Naive thymus-derived CD4-positive, alpha-beta T cell (primary cell): ENCODE results near the gene SZRD1. TPM values are rescaled to one million over a fixed set of nuclear protein-coding genes. Genes with fewer than 3 reads are reported as not detected.
A peak's percentile ranks its signal among the peaks of the same experiment; 100 is the strongest.

Experiments
- ATAC-seq: fragments of 150-1000 bp; cut with Tn5 transposase; 2 replicates; pipeline ENCODE4 v1.10.0; 2021; ENCODE audit warnings: mild to moderate bottlenecking, moderate library complexity
- CTCF ChIA-PET: fragments of 350-600 bp; sonication (Branson Sonifier 250); formaldehyde crosslinking; loops from one replicate; lab custom pipeline; 2021; ENCODE audit warnings: antibody characterized with exemption; lab: Charles Lee
- POLR2A ChIA-PET: fragments of 350-600 bp; sonication (Branson Sonifier 250); formaldehyde crosslinking; loops from one replicate; lab custom pipeline; 2021; ENCODE audit warnings: antibody characterized with exemption, inconsistent platforms; lab: Charles Lee
- DNase-seq, 9 donors: peaks; one replicate each; pipeline versions ENCODE4 v3.0.0 to v3.0.0-alpha.2; 2020 to 2022; ENCODE audit warnings: mixed read lengths in 1 of 9
- H3K27ac ChIP-seq: one replicate; pipeline ENCODE4 v1.7.0; 2013; ENCODE audit warnings: mild to moderate bottlenecking, low read depth, low read length, moderate library complexity
- H3K27me3 ChIP-seq, 2 donors: one replicate each; pipeline ENCODE4 v1.7.0; 2013; ENCODE audit warnings: low read length in 2 of 2, mild to moderate bottlenecking in 2 of 2, moderate library complexity in 2 of 2; ENCODE audit not compliant: control insufficient read depth in 2 of 2, insufficient read depth in 2 of 2
- H3K36me3 ChIP-seq, 3 experiments: 1 replicate in 2 of 3; 2 replicates in 1 of 3; pipeline ENCODE4 v1.7.0; 2013; ENCODE audit warnings: low read length in 3 of 3, mild to moderate bottlenecking in 3 of 3, moderate library complexity in 1 of 3; ENCODE audit not compliant: insufficient read depth in 3 of 3, control insufficient read depth in 2 of 3
- H3K4me1 ChIP-seq, 2 donors: one replicate each; pipeline ENCODE4 v1.7.0; 2013; ENCODE audit warnings: low read length in 2 of 2, mild to moderate bottlenecking in 2 of 2, moderate library complexity in 1 of 2; ENCODE audit not compliant: control insufficient read depth in 2 of 2, insufficient read depth in 2 of 2
- H3K4me3 ChIP-seq: 2 replicates; pipeline ENCODE4 v1.7.0; 2013; ENCODE audit warnings: mild to moderate bottlenecking, low read length
- H3K9me3 ChIP-seq, 3 experiments: 1 replicate in 2 of 3; 2 replicates in 1 of 3; pipeline ENCODE4 v1.7.0; 2013; ENCODE audit warnings: low read length in 3 of 3; ENCODE audit not compliant: control insufficient read depth in 2 of 3
- H3K27ac Mint-ChIP-seq, 9 donors: one replicate each; pipeline ENCODE4 v1.8.0; 2020 to 2022; ENCODE audit warnings: mixed read lengths in 9 of 9, mild to moderate bottlenecking in 8 of 9, moderate library complexity in 5 of 9, inconsistent platforms in 2 of 9
- H3K27me3 Mint-ChIP-seq, 5 donors: one replicate each; pipeline ENCODE4 v1.8.0; 2021 to 2022; ENCODE audit warnings: mixed read lengths in 5 of 5, mild to moderate bottlenecking in 1 of 5
- H3K36me3 Mint-ChIP-seq, 5 donors: one replicate each; pipeline ENCODE4 v1.8.0; 2020 to 2022; ENCODE audit warnings: mixed read lengths in 5 of 5, mild to moderate bottlenecking in 3 of 5, inconsistent platforms in 1 of 5
- H3K4me1 Mint-ChIP-seq, 7 donors: one replicate each; pipeline ENCODE4 v1.8.0; 2020 to 2022; ENCODE audit warnings: mixed read lengths in 7 of 7, mild to moderate bottlenecking in 3 of 7, inconsistent platforms in 1 of 7
- H3K4me3 Mint-ChIP-seq, 10 donors: one replicate each; pipeline ENCODE4 v1.8.0; 2020 to 2022; ENCODE audit warnings: mild to moderate bottlenecking in 10 of 10, mixed read lengths in 10 of 10, moderate library complexity in 6 of 10, inconsistent platforms in 2 of 10
- H3K9me3 Mint-ChIP-seq, 11 donors: one replicate each; pipeline ENCODE4 v1.8.0; 2020 to 2022; ENCODE audit warnings: mixed read lengths in 11 of 11, mild to moderate bottlenecking in 4 of 11, inconsistent platforms in 1 of 11, moderate library complexity in 1 of 11
- intact Hi-C, 2 donors: fragments of 100-400 bp; cut with micrococcal nuclease; formaldehyde crosslinking; loops; one replicate each; pipeline ENCODE4 v1.15.1; 2023
- polyA plus RNA-seq, 2 donors: library from polyadenylated mRNA; unstranded; fragments of 300-500 nt; fragmentation: Illumina TruSeq; gene quantifications; one replicate each; pipeline ENCODE4 v1.2.3, GENCODE V29; 2021
- total RNA-seq, 6 experiments: library from RNA in 5 of 6; stranded (reverse) in 5 of 6; gene quantifications; 1 replicate in 5 of 6; 2 replicates in 1 of 6; pipeline ENCODE4 v1.2.3 and lab custom pipeline; 2021 to 2026

The SZRD1 gene
- total and polyA plus RNA-seq, 7 experiments from 2014 or later: 36.8 to 163 (median 82.5) TPM

GRCh38 chr1:16422041-16422440 is 55.0 kb downstream of the SZRD1 start:
- ATAC-seq (no peak), DNase-seq (no peak)
- Histone ChIP-seq H3K4me3 (no peak overlapping the region), H3K36me3 (no peaks in the 10 kb centered on the region), H3K4me1 (peaks cover 22 to 26% of the 10 kb centered on the region in 2 donors), H3K9me3 (no peaks in the 10 kb centered on the region), H3K27me3 (no peaks in the 10 kb centered on the region), H3K27ac (peak overlapping the region; percentile 55)
- CTCF ChIA-PET: no interaction called here
- Mint-ChIP-seq H3K4me3 (peak overlapping the region in 1 of 10 donors; percentile 81), H3K36me3 (peaks cover 0 to 8% (median 0%) of the 10 kb centered on the region in 5 donors), H3K9me3 (peaks cover 0 to 4% (median 0%) of the 10 kb centered on the region in 11 donors), H3K4me1 (peaks cover 21 to 38% (median 33%) of the 10 kb centered on the region in 7 donors), H3K27me3 (no peaks in the 10 kb centered on the region), H3K27ac (peak overlapping the region in 5 of 9 donors; percentile 49 to 95 (median 84))
- POLR2A ChIA-PET: interaction anchor here (0.8 to 3.9 kb wide), 3 partner anchors 19 to 54 kb away, joined by 4 to 21 read pairs (median 16); partner anchors contain the start of genes NECAP2 and SZRD1
- intact Hi-C loops: loop anchor here (5.0 kb wide), 2 partner anchors 35 to 55 kb away; partner anchors contain the start of gene SZRD1 (in 1 of the 2)

- H3K36me3 Mint-ChIP-seq: peaks cover 0 to 5% (median 0%) of the 10 kb centered on the region in 5 donors
- H3K36me3 ChIP-seq: no peaks in the 10 kb centered on the region
- no peaks in the 10 kb centered on the region for H3K27me3 ChIP-seq
- CTCF ChIA-PET: interaction anchor here (0.6 to 1.1 kb wide), 2 partner anchors 81 to 407 kb away, joined by 3 read pairs; no protein-coding TSS in a partner anchor
- peaks cover 15 to 20% of the 10 kb centered on the region in 2 donors for H3K4me1 ChIP-seq
- no peaks in the 10 kb centered on the region for H3K9me3 ChIP-seq
- no peak overlapping the region for H3K27ac Mint-ChIP-seq
- H3K27ac ChIP-seq: no peak overlapping the region
- no peak overlapping the region for H3K4me3 Mint-ChIP-seq
- peaks cover 8 to 20% (median 19%) of the 10 kb centered on the region in 7 donors for H3K4me1 Mint-ChIP-seq
- intact Hi-C loops: no loop called here
- no peak overlapping the region for H3K4me3 ChIP-seq
- POLR2A ChIA-PET: interaction anchor here (0.6 to 2.5 kb wide), 2 partner anchors 15 to 31 kb away, joined by 3 to 8 read pairs; partner anchors contain the start of gene NECAP2
- peaks cover 0 to 1% (median 0%) of the 10 kb centered on the region in 11 donors for H3K9me3 Mint-ChIP-seq
- no peaks in the 10 kb centered on the region for H3K27me3 Mint-ChIP-seq
- ATAC-seq: no peak
- DNase-seq: no peak
Measured at GRCh38 chr1:16425125-16426025, 58.3 kb downstream of the SZRD1 start.

- no peak overlapping the region for H3K27ac ChIP-seq
- ChIA-PET CTCF (no interaction called here), POLR2A (interaction anchor here (1.0 to 1.4 kb wide), 2 partner anchors 10 kb away, joined by 4 read pairs; partner anchors contain the start of gene NECAP2)
- no peak overlapping the region for H3K4me3 Mint-ChIP-seq
- intact Hi-C loops: no loop called here
- no peak for DNase-seq
- no peaks in the 10 kb centered on the region for H3K4me1 ChIP-seq
- no peak for ATAC-seq
- peaks cover 0 to 2% (median 0%) of the 10 kb centered on the region in 11 donors for H3K9me3 Mint-ChIP-seq
- H3K27me3 Mint-ChIP-seq: peaks cover 0 to 5% (median 0%) of the 10 kb centered on the region in 5 donors
- no peaks in the 10 kb centered on the region for H3K27me3 ChIP-seq
- H3K27ac Mint-ChIP-seq: peak overlapping the region in 2 of 9 donors; percentile 38 to 48
- H3K36me3 Mint-ChIP-seq: no peaks in the 10 kb centered on the region
- no peaks in the 10 kb centered on the region for H3K9me3 ChIP-seq
- H3K4me3 ChIP-seq: no peak overlapping the region
- no peaks in the 10 kb centered on the region for H3K36me3 ChIP-seq
- H3K4me1 Mint-ChIP-seq: peaks cover 0 to 5% (median 0%) of the 10 kb centered on the region in 7 donors
Measured at GRCh38 chr1:16430606-16431005, 63.6 kb downstream of the SZRD1 start.

- DNase-seq: no peak
- Histone ChIP-seq H3K9me3 (no peaks in the 10 kb centered on the region), H3K4me1 (no peaks in the 10 kb centered on the region), H3K4me3 (no peak overlapping the region), H3K27ac (no peak overlapping the region), H3K36me3 (no peaks in the 10 kb centered on the region), H3K27me3 (no peaks in the 10 kb centered on the region)
- no peak for ATAC-seq
- ChIA-PET POLR2A (no interaction called here), CTCF (interaction anchor here (0.6 kb wide), 1 partner anchor 151 kb away, joined by 4 read pairs; no protein-coding TSS in a partner anchor)
- intact Hi-C loops: no loop called here
- no peaks in the 10 kb centered on the region for H3K36me3 Mint-ChIP-seq
- H3K9me3 Mint-ChIP-seq: peaks cover 0 to 2% (median 0%) of the 10 kb centered on the region in 11 donors
- no peak overlapping the region for H3K27ac Mint-ChIP-seq
- peaks cover 0 to 5% (median 0%) of the 10 kb centered on the region in 5 donors for H3K27me3 Mint-ChIP-seq
- H3K4me3 Mint-ChIP-seq: no peak overlapping the region
- H3K4me1 Mint-ChIP-seq: peaks cover 0 to 5% (median 0%) of the 10 kb centered on the region in 7 donors
Measured at GRCh38 chr1:16433030-16433429, 66.0 kb downstream of the SZRD1 start.

GRCh38 chr1:16434007-16434406 is 67.0 kb downstream of the SZRD1 start:
- Mint-ChIP-seq H3K27ac (no peak overlapping the region), H3K4me1 (peaks cover 0 to 8% (median 0%) of the 10 kb centered on the region in 7 donors), H3K36me3 (no peaks in the 10 kb centered on the region), H3K4me3 (no peak overlapping the region), H3K27me3 (peaks cover 0 to 5% (median 0%) of the 10 kb centered on the region in 5 donors), H3K9me3 (peaks cover 0 to 2% (median 0%) of the 10 kb centered on the region in 11 donors)
- Histone ChIP-seq H3K4me1 (no peaks in the 10 kb centered on the region), H3K27me3 (no peaks in the 10 kb centered on the region), H3K4me3 (no peak overlapping the region), H3K36me3 (no peaks in the 10 kb centered on the region), H3K27ac (no peak overlapping the region), H3K9me3 (no peaks in the 10 kb centered on the region)
- POLR2A ChIA-PET: interaction anchor here (0.6 kb wide), 1 partner anchor 62 kb away, joined by 5 read pairs; no protein-coding TSS in a partner anchor
- DNase-seq: no peak
- intact Hi-C loops: no loop called here
- ATAC-seq: no peak
- CTCF ChIA-PET: no interaction called here

- Histone ChIP-seq H3K36me3 (no peaks in the 10 kb centered on the region), H3K27ac (no peak overlapping the region), H3K9me3 (no peaks in the 10 kb centered on the region), H3K4me1 (no peaks in the 10 kb centered on the region), H3K4me3 (no peak overlapping the region), H3K27me3 (no peaks in the 10 kb centered on the region)
- no peak overlapping the region for H3K4me3 Mint-ChIP-seq
- intact Hi-C loops: no loop called here
- H3K9me3 Mint-ChIP-seq: peaks cover 0 to 2% (median 0%) of the 10 kb centered on the region in 11 donors
- peaks cover 0 to 8% (median 0%) of the 10 kb centered on the region in 7 donors for H3K4me1 Mint-ChIP-seq
- ChIA-PET POLR2A (interaction anchor here (0.6 kb wide), 2 partner anchors 17 to 63 kb away, joined by 4 to 5 read pairs; no protein-coding TSS in a partner anchor), CTCF (no interaction called here)
- peaks cover 0 to 5% (median 0%) of the 10 kb centered on the region in 5 donors for H3K27me3 Mint-ChIP-seq
- ATAC-seq: no peak
- no peaks in the 10 kb centered on the region for H3K36me3 Mint-ChIP-seq
- no peak for DNase-seq
- H3K27ac Mint-ChIP-seq: no peak overlapping the region
Measured at GRCh38 chr1:16434501-16434900, 67.5 kb downstream of the SZRD1 start.
